Fibroblast of peridontal ligament (primary cell): ENCODE measurements around the gene SLC34A3.
A peak's percentile ranks its signal among the peaks of the same experiment; 100 is the strongest.

Source experiments
- DNase-seq: peaks from one replicate; pipeline ENCODE4 v3.0.0-alpha.2; 2010; ENCODE audit errors: extremely low read depth

Gene SLC34A3

DNA sequence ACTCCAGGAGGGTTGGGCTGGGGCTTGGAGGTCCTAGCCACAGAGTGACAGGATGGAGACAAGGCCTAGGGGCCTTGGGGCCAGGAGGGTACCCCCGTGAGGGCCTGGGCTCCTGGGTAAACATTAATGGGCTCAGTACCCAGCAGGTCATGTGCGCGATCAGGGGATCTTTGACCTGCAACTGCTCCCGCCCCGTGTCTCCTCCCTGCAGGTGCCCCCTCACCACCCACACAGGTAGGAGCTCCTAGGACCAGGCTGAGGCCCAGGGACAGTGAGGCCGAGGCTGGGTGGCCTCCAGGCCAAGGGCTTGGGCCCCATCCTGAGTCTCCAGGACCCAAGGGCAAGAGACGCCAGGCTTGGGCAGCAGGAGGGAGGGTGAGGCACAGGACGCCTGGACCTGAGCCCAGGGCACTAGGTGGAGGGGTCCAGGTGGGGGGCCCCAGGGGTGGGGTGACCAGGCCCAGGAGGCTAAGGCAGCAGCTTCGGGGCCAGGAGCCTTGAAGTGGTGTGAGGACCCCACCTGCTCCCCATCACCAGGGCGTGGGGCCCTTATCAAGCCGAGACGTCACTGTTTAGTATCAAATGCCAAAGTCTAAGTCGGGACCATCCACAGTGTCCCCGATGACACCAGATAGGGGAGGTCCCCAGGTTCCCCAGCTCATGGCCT lies at the start of gene SLC34A3:
Gene SLC34A3 (plus strand): TSS at position 197 of the 667 bp plus-strand sequence. CDS start 802 bp downstream, outside the sequence.
- no peak for DNase-seq

DNA sequence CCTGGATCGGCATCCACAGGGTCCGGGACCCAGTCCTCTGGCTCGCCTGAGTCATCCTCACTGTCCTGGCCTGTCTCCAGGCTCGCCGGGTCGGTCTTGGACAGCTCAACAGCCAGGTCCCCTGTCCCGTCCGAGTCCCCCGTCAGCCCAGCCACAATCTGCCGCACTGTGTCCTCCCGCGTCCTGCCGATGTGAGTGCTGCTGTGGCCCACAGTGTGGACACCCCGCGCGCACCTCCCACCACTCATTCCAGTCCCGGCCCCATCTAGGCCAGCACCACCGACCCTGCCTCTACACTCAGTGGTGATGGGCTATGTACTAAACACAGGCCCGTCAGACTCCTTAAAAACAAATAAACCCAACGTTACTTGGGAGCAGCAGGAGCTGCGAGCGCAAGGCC lies 49.0 kb upstream of the SLC34A3 start:
- DNase-seq, result no peak

- no peak for DNase-seq
These were observed 47.9 kb upstream of the SLC34A3 start for GRCh38 chr9:137182836-137183235.

- no peak for DNase-seq
These were observed 46.6 kb upstream of the SLC34A3 start for GRCh38 chr9:137183980-137184595.

DNA sequence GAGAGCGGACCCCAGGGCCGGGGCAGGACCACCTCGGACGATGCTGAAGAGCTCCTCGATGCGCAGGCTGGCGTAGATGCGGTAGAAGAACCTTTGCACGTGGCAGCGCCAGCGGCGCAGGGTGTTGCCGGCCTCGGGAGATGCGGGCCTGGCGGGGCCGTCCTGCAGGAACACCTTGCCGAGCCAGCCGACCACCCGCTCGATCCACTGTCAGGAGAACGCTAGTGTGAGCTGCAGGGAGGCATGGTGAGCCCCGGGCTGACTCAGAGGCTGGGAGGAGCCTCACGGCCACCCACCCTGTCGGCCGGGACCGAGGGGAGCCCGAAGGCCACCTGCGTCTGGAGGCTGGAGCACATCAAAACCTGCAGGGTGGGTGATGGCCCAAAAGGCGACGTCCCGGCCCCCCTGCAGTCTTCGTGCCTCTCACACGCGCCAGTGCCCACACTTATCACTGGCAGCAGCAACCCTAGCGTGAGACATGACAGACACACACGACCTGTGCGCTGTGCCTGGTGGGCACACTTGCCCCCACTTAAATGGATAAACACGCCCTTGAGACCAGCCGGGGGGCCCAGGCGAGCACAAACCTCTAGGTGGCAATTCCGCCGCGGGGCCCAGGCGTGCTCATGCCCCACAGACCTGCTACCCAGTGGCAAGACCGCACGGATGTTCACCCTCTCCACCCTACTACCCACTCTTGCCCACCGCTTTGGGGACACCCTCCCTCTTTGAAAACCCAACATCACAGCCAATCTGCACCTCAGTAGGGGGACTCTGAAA lies 45.6 kb upstream of the SLC34A3 start:
- no peak for DNase-seq

- DNase-seq, result no peak
These were observed 44.8 kb upstream of the SLC34A3 start for GRCh38 chr9:137185921-137186320.

GRCh38 chr9:137186385-137186784 lies 44.3 kb upstream of the SLC34A3 start:
- DNase-seq, result no peak

GRCh38 chr9:137187386-137187785 lies 43.3 kb upstream of the SLC34A3 start:
- no peak for DNase-seq

DNA sequence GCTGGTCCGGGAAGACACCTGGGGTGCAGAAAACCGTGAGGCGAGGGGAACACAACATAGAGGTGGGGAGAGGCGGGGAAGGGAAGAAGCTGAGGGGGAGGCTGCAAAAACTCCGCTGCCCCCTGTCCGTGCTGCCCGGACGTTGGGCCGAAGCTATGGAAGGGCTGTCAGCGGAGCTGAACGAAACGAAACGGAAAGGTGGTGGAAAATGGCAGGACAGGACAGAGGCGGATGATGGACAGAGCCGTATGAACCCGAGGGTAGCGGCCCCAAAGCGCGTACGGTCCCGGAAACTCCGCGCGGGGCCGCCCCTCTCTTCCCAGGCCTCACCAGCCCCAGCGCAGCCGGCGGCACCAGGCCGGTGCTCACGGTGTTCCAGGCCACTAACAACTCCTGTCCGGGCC lies 42.6 kb upstream of the SLC34A3 start:
- DNase-seq, result no peak

- DNase-seq, result peak; percentile 93
These were observed 42.0 kb upstream of the SLC34A3 start, which contains the start of the genes ANAPC2 and SSNA1 for GRCh38 chr9:137188490-137189296. Gene ANAPC2, minus strand, starts transcription at chr9:137188560. Its CDS starts 28 bp downstream, at chr9:137188532. Gene SSNA1, plus strand, starts transcription at chr9:137188676. Its CDS starts 51 bp downstream, at chr9:137188727.

- DNase-seq, result no peak
These were observed 41.1 kb upstream of the SLC34A3 start for GRCh38 chr9:137189297-137190295.

GRCh38 chr9:137190315-137190856 lies 40.3 kb upstream of the SLC34A3 start:
- no peak for DNase-seq

DNA sequence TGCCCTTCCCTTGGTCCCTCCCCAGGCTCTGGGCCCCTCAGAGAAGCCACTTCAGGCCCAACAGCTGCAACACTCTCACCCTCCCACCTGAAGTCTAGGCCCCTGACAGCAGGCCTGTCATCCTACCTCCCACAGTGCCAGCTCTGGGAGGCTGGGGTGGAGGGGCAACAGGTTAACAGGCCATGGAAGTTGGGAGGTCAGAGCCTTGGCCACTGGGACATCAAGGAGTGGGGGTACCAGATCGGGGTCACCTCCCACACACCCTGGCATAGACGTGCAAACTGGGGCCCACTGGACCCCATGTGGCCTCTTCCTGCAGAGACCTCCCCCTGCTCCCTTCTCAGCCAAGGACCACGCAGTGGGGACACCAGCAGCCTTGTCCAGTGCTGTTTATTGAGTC lies 39.5 kb upstream of the SLC34A3 start:
- DNase-seq, result no peak

DNA sequence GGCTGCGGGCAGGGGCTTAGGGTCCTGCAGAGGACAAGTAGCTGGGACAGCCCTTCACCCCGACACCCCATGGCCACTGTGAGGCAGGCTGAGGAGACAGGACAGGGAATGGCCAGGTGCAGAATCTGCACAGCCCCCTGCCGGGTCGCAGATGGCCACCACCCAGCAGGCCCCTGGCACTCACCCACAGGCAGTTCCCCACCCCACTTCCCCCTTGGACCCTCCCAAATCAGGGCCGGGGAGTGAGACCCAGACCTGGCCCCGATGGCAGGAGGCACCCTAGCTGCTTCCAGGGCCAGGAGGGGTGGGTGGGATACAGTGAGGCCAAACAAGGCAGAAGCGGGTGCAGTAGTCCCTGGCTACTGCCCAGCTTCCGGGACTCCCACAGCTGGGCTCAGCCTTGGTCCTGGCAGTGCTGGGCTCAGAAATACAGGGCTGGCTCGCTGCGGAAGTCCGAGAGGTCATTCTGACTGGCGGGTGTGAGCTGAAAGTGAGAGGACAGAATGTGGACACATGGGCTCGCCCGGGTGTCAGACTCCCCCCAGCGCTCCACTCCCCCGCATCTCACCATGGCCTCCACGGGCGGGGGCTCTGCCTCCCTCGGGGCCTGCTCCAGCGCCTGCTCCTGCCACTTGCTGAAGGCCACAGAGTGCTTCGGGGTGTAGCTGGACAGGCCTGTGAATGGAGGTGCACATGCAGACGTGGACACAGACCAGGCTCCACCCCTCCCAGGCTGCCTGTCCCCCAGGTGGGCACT lies 38.8 kb upstream of the SLC34A3 start:
- DNase-seq, result no peak

GRCh38 chr9:137192448-137192780 lies 38.3 kb upstream of the SLC34A3 start:
- no peak for DNase-seq

DNA sequence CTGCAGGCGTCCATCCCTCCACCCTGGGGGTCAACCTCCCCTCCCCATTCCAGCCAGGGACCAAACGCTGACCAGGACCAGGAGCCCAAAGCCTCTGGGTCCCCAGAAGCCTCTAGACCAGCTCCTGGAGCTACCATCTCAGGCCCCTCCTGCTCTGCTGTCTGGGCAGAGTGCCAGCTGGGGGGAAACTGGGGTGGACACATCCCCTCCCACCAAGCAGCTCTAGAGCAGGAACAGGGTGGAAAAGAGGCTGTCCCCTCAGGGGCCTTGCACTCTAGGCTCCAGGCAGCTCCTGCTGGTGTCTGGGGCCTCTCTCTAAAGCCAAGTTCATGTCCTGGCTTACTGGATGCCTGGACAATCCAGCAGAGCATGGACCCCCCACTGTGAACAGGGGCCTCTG lies 37.8 kb upstream of the SLC34A3 start:
- DNase-seq, result no peak

DNA sequence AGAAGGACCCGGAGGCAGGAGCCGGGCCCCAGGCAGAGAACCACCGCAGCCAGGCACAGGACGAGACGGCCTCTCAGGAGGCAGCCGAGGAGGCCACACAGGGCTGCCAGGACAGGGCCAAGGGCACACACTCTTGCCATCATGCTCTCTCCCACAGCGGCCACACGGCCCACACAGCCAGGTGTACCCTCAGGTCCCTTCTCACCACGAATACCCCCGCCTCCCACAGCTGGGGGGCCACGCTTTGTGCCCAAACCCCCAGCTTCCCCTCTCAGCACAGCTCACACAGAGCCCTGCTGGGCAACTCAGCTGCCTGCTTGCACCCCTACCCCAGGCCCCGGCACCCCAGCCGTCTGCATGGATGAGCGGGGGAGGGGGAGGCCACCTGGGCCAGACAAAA lies 36.9 kb upstream of the SLC34A3 start:
- no peak for DNase-seq

- DNase-seq, result no peak
These were observed 36.3 kb upstream of the SLC34A3 start for GRCh38 chr9:137194388-137194787.

GRCh38 chr9:137194909-137195308 lies 35.8 kb upstream of the SLC34A3 start:
- DNase-seq, result no peak
